ENCODE data around the gene ZNF644.

Gene ZNF644

GRCh38 chr1:91020967-91021685 is 709 bp downstream of the ZNF644 start:
- DNase-seq, result no peak

GRCh38 chr1:91020486-91020885 is 1.3 kb downstream of the ZNF644 start:
- DNase-seq, result no peak

- DNase-seq, result no peak
Observed at GRCh38 chr1:91018006-91018405, 3.8 kb downstream of the ZNF644 start.

- DNase-seq, result no peak
Observed at GRCh38 chr1:91015794-91016550, 5.9 kb downstream of the ZNF644 start.

- DNase-seq, result no peak
Observed at GRCh38 chr1:91015358-91015780, 6.5 kb downstream of the ZNF644 start.

GRCh38 chr1:91014475-91014874 is 7.4 kb downstream of the ZNF644 start:
- no peak for DNase-seq

GRCh38 chr1:91013302-91013701 is 8.5 kb downstream of the ZNF644 start:
- no peak for DNase-seq

GRCh38 chr1:91012196-91012595 is 9.6 kb downstream of the ZNF644 start:
- DNase-seq, result no peak

GRCh38 chr1:91011726-91012125 is 10.1 kb downstream of the ZNF644 start:
- no peak for DNase-seq

- no peak for DNase-seq
Observed at GRCh38 chr1:91007827-91008226, 14.0 kb downstream of the ZNF644 start.

GRCh38 chr1:91007092-91007491 is 14.7 kb downstream of the ZNF644 start:
- no peak for DNase-seq

GRCh38 chr1:91006113-91006908 is 15.5 kb downstream of the ZNF644 start:
- DNase-seq, result no peak

GRCh38 chr1:91005285-91005684 is 16.6 kb downstream of the ZNF644 start:
- DNase-seq, result no peak

GRCh38 chr1:91004145-91004544 is 17.7 kb downstream of the ZNF644 start:
- no peak for DNase-seq

- DNase-seq, result no peak
Observed at GRCh38 chr1:90996742-90997413, 25.0 kb downstream of the ZNF644 start.

- no peak for DNase-seq
Observed at GRCh38 chr1:90995311-90995894, 26.4 kb downstream of the ZNF644 start.

- no peak for DNase-seq
Observed at GRCh38 chr1:90994461-90994860, 27.4 kb downstream of the ZNF644 start.

- no peak for DNase-seq
Observed at GRCh38 chr1:90993245-90993644, 28.6 kb downstream of the ZNF644 start.

- DNase-seq, result no peak
Observed at GRCh38 chr1:90990779-90991178, 31.1 kb downstream of the ZNF644 start.

- no peak for DNase-seq
Observed at GRCh38 chr1:90989990-90990389, 31.8 kb downstream of the ZNF644 start.

- DNase-seq, result no peak
Observed at GRCh38 chr1:90989302-90989701, 32.5 kb downstream of the ZNF644 start.

- DNase-seq, result no peak
Observed at GRCh38 chr1:90987841-90988240, 34.0 kb downstream of the ZNF644 start.

GRCh38 chr1:90986953-90987352 is 34.9 kb downstream of the ZNF644 start:
- DNase-seq, result no peak
